HG03460 (cell line): ENCODE data around the gene MAP4.
"Not testable (repeated sequence)": the region's sequence is repeated elsewhere in the genome, so short reads cannot be mapped to it uniquely, and the experiment has no call there.

Experiments used
- ATAC-seq: cut with Tn5 transposase; IDR thresholded peaks from one replicate; pipeline ENCODE4 v1.9.1; 2021; ENCODE audit not compliant: unreplicated experiment

MAP4 gene

DNA sequence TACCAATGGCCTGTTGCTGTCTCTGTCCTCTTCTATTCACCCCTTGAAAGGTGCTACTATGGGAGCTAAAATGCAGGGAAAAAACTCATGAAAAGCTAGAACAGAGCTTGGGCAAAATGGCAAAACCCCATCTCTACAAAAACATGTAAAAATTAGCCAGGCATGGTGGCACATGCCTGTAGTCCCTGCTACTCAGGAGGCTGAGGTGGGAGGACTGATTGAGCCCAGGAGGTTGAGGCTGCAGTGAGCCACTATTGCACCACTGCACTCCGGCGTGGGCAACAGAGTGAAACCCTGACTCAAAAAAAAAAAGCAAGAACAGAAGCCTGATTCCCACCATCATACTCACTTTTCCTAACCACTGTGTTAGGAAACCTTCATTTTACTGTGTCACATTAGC, 1.9 kb downstream of the MAP4 start:
- ATAC-seq = no peak

DNA sequence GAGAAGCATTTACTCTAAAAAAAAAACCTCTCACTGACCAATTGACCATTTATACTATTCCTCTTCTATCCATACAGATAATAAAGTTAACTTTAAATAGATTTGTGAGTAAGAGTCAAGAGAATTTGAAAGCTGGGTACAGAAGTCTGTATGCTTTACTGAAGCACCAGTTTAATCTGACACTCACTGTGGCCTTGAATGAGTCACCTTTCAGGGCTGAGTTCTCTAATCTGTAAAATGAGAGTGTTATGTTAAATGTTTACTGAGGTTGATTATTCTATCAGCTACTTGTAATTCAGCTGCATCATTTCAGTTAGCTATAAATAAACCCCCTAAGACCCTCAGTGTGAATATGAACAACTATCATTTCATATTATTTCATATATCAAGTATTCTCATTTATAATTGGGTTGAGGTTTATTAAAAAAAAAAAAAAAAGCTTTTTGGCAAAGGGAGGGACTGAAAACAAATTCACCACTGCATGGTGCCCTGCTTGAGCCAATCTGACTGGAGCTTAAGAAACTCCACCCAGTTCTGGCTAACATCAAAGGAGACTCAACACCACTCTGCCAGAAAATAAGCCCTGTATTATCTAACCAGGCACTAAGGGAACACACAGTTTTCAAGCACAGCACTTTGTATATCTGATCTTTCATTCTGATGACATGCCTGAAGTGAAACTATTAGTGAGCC, 2.8 kb downstream of the MAP4 start:
- ATAC-seq = no peak

DNA sequence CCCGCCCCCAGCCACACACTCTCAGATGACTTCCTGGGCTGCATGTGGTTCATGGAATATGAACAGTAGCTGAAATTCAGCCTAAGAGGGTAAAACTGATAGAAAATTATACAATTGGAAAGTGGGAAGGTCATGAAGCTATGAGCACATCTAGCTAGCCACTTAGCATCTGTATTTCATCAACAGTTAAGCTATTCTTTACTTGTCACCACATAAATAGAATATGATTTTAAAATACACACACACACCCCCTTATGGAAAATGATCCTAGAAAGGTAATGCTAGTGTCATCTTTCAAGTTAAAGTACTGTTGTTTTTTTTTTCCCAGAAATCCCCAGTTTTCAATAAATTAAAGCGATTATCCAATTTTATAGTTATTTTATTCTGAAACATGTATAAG, 3.6 kb downstream of the MAP4 start:
- no peak for ATAC-seq

DNA sequence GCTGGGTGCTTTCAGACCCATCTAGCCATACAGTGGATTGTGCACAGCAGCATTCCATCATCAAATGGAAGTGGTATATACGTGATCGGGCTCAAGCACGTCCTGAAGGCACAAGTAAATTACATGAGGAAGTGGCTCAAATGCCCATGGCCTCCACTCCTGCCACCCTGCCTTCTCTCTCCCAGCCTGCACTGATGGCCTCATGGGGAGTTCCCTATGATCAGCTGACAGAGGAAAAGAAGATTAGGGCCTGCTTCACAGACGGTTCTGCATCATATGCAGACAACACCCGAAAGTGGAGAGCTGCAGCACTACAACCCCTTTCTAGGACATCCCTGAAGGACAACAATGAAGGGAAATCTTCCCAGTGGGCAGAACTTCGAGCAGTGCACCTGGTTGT, 8.2 kb downstream of the MAP4 start:
- ATAC-seq = not testable (repeated sequence)

DNA sequence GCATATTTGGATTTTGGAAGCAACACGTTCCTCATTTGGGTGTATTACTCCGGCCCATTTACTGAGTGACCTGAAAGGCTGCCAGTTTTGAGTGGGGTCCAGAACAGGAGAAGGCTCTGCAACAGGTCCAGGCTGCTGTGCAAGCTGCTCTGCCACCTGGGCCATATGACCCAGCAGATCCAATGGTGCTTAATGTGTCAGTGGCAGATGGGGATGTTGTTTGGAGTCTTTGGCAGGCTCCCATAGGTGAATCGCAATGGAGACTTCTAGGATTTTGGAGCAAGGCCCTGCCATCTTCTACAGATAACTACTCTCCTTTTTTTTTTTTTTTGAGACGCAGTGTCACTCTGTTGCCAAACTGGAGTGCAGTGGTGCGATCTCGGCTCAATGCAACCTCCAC, 8.9 kb downstream of the MAP4 start:
- not testable (repeated sequence) for ATAC-seq

DNA sequence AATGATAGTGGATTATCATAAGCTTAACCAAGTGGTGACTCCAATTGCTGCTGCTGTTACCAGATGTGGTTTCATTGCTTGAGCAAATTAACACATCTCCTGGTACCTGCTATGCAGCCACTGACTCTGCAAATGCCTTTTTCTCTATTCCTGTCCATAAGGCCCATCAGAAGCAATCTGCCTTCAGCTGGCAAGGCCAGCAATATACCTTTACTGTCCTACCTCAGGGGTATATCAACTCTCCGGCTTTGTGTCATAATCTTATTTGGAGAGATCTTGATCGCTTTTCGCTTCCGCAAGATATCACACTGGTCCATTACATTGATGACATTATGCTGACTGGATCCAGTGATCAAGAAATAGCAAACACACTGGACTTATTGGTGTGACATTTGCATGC, 9.4 kb downstream of the MAP4 start:
- not testable (repeated sequence) for ATAC-seq

DNA sequence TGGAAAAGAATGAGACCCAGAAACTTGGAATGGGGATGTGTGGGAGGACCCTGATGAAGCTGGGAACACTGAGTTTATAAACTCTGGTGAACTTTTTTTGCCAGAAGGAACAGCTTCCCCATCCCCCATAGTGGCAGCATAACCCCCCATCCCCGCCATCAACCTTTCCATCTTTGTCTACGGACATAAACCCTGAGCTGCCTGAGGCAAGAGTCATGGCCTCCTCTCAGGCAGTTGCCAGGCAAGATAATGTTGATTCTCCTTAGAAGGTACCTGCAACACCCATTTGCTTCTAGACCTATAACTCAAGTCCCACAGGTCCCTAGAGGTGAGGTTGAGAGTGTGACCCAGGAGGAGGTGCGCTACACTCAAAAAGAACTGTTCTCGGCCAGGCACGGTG, 11.5 kb downstream of the MAP4 start:
- ATAC-seq = no peak

DNA sequence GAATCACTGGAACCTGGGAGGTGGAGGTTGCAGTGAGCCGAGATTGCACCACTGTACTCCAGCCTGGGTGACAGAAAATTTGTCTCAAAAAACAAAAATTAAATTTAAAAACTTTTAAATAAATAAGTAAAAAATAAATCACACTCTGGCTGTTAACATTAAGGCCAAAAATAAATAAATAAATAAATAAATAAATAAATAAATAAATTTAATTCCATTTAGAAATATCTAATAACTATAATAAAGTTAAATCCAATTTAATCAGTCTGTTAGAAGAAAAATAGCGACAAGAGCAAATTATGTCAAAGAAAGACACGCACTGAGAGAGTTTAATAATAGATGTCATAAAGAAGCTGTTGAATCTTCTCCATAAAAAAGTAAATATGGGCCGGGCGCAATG, 13.4 kb downstream of the MAP4 start:
- no peak for ATAC-seq

DNA sequence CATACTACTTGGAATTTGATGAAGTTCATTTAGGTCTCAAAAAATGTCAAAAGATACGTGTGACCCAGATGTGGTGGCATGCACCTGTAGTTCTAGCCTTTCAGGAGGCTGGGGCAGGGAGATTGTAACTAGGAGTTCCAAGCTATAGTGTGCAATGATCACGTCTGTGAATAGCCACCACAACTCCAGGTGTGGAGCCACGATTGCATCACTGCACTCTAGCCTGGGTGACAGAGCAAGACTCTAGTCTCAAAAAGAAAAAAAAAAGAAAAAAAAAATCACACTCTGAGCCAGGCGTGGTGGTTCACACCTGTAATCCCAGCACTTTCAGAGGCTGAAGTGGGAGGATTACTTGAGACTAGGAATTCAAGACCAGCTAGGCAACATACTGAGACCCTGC, 14.2 kb downstream of the MAP4 start:
- no peak for ATAC-seq

DNA sequence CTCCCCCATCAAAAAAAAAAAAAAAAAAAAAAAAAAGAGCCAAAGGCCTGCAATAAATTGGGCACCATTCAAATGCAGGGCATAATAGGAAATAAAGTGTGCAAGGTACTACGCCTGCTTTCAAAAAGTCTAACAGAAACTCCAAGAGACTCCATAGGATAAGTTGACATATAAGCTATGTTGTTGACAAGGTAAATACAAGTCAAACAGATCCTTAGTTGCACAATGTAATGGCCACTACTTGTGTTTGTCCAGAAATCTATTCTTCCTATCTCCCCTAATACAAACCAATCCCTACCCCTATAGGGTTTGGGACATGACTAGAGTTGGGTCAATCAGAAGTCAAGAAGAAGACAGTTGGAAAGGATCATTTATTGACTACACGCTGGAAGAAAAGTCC, 16.0 kb downstream of the MAP4 start:
- no peak for ATAC-seq

DNA sequence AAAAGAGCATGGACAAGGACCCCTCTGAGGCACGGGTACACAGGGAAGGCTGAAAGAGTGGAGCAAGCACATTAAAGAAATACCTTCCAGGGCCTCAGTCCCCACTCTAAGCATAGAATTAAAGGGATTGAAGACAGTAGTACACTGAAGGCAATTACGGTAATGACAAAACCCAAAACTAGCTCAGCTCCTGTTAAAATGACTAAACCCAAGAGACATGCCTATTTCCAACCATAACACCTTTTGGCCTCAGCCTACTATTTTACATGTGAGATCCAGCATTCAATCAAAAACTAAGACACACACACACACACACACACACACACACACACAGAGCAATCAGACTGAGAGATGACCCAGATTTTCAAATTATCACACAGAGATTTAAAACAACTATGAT, 19.8 kb downstream of the MAP4 start:
- ATAC-seq = no peak

DNA sequence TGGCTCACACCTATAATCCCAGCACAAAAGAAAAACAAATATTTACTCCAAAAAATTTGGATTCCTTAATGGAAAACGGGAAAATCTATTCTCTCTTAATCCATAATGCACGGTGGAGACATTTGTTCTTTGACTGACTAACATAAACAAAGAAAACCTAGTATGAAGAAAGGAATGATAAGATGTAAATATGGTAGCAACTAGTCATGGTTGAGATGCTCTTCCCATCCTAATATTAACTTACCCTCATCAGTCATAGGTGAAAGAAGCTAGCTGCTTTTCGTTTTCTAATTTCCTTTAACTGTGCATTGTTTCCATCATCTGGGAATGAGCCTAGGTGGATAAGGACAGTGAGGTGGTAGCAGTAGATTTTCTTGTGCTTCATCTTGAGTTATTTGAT, 22.0 kb downstream of the MAP4 start:
- no peak for ATAC-seq

DNA sequence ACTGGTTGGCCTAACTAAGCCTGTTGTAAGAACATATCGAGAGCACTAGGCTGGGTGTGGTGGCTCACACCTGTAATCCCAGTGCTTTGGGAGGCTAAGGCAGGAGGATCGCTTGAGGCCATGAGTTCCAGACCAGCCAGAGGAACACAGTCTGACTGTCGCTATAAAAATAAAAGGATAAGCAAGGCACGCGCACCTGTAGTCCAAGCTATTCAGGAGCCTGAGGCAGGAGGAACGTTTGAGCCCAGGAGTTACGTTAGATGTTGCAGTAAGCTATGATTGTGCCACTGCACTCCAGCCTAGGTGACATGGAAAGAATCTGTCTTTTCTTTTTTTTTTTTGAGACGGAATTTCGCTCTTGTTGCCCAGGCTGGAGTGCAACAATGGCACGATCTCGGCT, 24.9 kb downstream of the MAP4 start:
- ATAC-seq = no peak

DNA sequence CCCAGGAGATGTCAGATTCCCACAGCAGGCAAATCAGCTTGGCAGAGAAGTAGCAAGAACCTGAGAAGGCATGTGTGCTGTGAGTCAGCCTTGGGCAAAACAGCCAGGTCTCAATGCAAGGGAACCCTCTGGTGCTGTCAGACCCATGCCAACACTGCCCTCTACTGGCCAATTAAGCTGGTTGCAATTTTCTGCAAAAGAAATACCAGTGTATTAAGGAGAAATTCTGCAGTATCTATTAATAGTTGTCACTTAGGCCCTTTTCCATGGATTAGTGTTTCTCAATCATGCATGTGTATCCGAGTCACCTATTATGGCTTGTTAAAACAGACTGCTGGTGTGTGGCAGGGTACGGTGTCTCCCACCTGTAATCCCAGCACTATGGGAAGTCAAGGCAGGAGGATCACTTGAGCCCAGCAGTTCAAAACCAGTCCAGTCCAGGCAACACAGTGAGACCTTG, 26.2 kb downstream of the MAP4 start:
- ATAC-seq = peak; percentile 56

DNA sequence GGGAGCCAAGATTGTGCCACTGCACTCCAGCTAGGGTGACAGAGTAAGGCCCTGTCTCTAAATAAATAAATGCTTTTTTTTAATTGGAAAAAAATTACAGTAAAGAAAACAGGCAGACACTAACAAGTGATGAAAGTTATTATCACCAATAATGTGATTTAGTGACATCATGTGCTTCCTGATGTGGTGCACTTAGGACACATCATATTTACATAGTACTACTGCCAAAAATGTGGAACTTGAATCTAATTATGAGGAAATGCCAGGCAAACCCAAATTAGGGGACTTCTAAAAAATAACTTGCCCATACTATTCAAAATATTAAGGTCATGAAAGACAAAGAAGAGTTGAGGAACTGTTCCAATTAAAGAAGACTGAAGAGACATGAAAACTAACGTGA, 30.8 kb downstream of the MAP4 start:
- no peak for ATAC-seq

DNA sequence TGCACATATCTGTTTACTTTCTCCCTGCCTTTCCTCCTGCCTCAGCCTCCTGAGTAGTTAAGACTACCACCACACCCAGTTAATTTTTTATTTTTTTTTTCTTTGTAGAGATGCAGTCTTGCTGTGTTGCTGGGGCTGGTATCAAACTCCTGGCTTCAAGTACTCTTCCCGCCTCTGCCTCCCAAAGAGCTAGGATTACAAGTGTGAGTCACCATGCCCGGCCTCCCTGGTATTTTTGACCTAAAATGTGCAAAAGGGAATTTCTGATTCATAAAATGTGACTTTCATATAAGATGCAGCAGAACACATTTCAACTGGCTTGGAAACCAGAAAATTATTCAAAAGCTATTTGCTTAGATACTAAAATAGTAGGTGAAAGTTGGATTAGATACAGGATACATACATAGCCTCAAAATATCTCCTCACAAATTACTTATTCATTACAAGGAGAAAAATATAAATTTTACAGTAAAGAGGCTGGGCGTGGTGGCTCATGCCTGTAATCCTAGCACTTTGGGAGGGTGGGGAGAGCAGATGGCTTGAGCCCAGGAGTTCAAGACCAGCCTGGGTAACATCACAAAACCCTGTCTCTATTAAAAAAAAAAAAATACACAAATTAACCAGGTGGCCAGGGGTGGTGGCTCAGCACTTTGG, 32.0 kb downstream of the MAP4 start:
- ATAC-seq = no peak

DNA sequence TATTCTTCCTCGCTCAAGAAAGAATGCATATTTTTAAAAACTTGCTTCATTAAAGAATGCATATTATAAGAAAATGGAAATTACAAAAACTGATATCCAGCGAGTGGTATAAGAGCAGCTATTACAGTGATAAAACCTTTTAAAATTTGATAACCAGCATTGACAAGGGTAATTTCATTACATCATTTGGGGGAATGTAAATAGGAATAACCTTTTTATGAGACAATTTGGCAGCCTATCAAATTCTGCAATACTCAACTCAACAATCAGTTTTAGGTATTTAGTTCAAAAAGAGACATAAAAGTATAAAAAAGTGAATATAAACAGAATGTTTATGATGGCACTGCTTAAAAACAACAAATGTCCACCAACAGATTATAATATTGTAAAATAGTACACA, 35.4 kb downstream of the MAP4 start:
- ATAC-seq = no peak

DNA sequence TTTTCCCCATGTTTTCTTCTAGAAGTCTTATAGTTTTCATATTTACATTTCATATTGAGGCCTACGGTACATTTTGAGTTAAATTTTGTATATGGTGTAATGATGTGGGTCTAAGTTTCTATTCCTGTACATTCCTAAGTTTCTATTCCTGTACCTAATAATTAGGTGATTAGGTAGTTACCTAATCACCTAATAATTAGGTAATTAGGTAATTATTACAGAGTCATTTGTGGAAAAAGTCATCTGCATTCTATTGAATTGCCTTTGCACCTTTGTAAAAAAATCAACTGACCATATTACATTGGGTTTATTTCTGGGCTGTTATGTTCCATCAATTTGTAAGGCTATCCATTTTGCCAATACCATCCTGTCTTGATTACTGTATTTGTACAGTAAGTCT, 37.1 kb downstream of the MAP4 start:
- ATAC-seq = no peak

DNA sequence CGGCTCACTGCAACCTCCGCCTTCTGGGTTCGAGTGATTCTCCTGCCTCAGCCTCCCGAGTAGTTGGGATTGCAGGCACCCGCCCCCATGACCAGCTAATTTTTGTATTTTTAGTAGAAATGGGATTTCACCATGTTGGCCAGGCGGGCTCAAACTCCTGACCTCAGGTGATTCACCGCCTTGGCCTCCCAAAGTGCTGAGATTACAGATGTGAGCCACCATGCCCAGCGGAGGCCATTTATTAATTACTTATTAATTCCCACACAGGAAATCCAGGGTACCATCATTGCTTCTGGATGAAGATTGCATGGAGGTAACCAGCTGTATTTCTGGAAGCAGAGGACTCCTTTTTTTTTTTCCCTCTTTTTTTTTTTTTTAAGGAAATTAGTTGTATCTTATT, 37.8 kb downstream of the MAP4 start:
- ATAC-seq = no peak

DNA sequence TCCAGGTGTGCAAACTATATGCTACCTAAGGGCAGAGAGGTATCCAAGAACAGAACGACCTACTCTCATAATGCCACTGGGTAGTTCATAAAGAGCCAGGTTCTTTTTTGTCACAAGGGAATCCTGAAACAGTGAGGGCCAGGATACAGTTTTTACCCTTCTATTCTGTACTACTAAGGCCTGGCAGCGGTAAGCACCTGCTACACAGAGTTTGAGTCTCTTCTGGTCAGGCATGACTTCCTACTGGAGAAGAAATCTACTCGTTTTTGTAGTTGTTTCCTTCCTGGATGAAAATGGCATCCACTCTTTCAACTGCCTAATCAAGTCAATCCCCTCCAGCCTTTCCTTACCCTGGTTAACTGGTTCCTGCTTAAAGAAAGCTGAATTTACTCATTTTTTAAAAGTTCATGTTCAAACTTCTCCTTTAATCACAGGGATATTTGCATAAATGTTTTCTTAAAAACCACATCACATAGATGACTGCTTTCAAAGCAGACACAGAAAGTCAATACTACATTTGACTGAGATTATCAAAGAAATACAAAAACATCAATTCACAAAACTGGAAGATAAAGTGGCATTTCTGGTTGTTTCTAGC, 40.0 kb downstream of the MAP4 start:
- no peak for ATAC-seq

DNA sequence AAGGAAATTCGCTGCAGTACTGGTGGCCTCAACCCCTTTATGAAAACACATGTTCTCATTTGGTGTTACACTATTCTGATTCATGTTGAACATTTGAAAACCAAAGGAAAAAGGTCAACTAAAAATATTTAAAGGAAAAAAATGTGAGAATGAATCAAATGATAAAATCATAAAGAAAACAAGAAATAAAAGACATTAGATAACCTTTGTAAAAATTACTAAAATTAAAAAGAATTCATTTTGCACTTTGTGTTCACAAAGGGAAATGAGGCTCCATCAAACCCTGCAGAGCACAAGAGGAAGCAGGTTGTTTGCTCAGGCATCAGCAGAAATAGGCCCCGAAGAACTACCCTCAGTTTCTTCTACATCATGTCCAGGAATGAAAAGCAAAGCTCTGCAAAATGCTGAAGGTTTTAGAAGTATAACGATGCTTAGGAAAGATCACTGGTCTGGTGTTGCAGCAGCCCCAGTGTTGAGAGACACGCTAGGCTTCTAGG, 41.2 kb downstream of the MAP4 start:
- no peak for ATAC-seq

DNA sequence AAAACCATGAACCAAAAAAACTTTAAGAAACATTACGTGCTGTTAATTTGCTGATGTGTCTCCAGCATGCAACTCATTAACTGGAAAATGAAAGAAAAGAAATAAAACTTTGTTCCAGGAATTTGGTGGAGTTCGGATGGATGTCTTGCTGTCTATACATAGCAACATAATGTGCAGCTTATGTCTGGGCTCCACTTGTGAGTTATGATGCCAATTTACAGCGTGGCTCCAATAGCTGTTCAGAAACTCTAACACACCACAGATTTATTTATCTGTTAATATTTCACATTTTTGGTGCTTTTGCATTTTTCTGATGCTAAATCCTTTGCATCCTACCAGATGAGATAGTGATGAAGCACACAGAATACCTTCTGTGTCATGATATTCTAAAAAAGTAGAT, 45.1 kb downstream of the MAP4 start:
- no peak for ATAC-seq
